NOMO-1 treated with DMSO at 0.1 percent for 48 hours (cell line): ENCODE results near the gene RPIA.

Source experiments
- DNase-seq: peaks from one replicate; lab custom pipeline; 2025; ENCODE audit not compliant: unreplicated experiment; lab: John Stamatoyannopoulos, UW

RPIA gene

DNA sequence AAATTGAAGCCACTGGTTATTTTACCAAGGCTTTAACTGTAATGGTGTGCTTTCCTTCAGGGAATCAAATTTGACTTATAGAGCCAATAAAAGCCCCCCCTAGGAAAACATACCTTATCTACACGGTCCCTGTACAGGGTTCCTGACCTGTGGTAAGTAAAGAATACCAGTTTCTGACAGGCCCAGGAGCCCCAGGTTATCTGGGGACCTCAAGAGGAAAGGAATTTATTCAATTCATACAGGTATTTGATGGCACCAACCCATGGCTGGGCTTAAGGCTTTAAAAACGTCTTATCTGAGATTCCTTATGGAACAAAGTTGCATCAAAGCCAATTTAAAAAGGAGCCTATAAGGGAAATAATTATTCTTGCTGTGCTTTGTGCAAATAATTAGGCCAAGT lies 7.0 kb upstream of the RPIA start:
- no peak for DNase-seq

DNA sequence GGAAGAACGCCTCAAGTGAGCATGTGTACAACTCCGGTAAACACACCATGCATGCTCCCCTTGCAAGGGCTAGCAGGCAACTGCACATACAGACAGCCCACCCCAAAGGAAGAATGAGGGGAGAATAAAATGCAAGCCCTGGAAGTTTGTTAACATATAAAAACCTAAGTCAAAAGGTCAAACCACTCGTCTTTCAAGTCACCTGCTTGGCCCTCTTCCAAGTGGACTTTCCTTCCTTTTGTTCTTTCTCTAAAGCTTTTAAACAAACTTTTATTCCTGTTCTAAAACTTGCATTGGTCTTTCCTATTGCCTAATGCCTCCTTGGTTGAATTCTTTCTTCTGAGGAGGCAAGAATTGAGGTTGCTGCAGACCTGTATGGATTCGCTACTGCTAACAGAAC lies 5.2 kb upstream of the RPIA start:
- DNase-seq, result no peak

- DNase-seq, result no peak
Observed at GRCh38 chr2:88687384-88687783, 4.1 kb upstream of the RPIA start.

DNA sequence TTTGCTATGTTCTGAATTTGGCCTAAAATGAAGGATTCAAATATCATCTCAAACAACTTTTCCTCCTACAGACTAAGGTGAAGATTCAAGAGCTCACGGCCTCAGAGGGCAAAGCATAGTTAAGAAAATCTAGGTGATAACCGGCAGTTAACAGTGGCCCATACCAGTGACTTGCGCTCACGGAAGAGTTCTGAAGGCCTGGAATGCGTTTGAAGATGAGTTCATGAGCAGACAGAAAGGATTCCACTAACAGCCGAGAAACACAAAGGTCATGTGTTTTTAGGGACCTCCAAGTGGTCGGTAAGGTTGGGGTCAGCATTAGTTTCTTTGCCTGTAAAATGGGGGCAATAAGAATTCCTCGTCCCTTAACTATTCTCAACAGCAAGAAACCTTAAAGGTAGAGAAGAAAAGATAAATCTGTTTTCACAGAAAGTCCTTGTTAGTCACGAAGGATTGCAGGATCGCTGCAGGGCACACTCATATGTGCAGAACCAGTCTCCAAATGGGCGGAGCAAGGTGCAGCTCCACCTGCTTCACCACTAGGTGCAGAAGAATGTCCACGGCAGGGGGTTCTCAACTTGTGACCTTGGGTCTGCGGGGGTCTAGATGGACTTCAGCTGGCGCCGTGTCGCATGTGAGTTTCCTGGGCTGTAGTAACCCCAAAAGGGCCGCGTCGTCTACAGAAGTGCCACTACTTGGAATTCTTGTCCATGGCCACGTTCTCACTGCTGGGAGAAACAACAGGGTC lies 708 bp upstream of the RPIA start:
- DNase-seq, result peak; percentile 32

DNA sequence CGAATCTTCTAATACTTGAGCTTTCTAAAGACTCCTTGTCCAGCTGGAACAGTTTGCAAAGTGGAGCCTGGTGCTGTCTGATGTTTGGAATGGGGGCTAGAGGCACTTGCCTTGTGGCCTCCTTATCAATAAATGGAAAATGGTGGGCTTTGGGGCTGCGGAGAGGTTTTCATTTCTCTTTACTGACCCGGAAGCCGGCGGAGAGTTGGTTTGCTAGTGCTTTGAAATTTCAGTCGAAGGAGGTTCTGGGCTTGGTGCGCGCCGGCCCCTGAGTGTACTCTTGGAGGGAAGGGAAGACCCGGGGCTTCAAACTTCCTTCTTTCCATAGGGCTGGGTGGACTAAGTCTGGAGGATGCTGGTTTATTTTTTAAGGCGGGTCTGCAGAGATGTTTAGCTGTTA lies 714 bp downstream of the RPIA start:
- peak; percentile 22 for DNase-seq

DNA sequence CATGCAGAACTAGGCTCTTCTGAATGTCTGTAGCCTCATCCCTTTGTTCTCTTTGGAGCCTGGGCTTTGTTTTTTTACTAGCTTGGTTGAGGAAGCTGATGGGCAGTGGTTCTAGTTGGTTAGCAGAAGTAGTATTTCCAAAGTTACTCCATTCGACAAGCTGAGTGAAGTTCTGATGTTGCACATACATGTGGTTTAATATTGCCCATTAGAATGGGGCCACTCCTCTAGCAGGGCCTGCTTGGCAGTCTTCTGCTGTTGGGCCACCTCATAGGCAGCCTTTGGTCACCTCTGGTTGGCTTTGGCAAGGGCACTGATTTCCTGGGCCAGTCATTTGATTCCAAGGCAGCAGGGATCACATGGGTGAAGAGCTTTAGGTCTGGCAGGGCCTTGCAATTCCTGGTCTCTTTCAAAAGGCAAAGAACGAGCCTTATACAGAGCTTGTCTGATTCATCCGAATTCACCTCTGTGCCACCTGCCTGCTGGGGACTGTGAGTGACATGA lies 2.5 kb downstream of the RPIA start:
- peak; percentile 32 for DNase-seq

DNA sequence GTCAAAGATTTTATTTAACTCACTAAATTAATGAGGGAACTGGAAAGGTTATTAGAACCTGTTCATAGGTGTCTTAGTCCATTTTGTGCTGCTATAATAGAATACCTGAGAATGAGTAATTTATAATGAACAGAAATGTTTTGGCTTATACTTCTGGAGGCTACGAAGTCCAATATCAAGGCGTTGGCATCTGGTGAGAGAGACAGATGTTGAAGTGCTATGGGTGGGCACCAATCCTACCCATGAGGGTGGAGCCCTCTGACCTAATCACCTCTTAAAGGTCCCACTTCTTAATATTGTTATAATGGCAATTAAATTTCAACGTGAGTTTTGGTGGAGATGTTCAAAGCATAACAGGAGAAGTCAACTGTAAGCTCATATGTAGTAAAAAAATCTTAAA lies 5.1 kb downstream of the RPIA start:
- no peak for DNase-seq

- no peak for DNase-seq
Observed at GRCh38 chr2:88697370-88698026, 6.0 kb downstream of the RPIA start.

GRCh38 chr2:88698027-88698413 lies 6.5 kb downstream of the RPIA start:
- peak; percentile 65 for DNase-seq

DNA sequence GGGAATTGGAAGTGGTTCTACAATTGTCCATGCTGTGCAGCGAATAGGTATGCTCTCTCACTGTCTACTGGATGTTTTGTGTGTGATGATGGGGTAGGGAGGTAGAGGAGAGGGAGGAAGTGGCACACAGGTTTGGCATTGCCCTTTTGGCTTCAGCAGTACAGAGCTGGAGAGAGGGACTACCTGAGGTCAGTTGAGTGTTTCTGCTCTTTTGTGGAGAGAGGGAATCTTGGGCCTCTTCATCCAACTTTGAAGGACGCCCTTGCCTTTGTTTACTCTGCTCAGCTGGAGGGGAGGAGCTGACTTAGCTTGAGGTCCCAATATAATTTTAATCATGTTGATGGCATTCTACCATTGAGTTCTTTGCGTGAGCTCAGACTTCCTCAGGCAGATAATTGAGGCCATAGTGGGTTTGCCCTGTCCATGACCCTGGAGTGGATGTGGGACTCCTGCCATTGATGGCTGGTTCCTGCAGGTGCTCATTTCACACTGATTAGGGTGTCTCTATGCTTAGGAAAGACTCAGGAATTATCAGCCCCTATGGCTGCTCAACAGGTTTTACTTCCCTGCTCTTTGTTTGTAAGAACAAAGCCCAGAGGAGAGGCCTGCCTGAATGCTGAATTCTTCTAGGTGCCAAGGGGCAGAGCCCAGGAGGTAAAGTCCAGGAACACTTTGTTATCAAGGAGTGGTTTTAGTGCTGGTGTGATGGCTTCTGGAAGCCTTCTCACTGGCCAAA lies 7.2 kb downstream of the RPIA start:
- no peak for DNase-seq

- no peak for DNase-seq
Observed at GRCh38 chr2:88707003-88707402, 15.5 kb downstream of the RPIA start.

DNA sequence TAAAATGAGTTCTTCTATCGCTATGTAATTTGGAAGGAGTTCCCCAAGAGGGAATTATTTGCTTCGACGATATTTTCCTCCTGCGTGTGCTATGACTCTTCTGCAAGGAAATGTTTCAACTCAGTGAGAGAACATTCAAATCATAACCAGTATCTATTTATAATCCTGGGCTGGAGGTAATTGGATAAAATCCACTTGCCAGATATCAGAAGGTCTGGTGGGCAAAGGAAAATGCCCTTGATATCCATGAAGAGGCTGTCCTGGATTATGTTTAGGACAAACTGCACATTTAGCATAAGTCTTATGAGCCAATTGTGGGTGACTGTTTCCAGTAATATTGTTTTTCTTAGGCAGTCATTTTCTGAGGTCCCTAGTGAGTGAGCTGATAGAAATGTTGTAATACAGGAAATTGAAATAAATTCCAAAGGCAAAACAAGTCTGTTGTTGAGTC lies 17.7 kb downstream of the RPIA start:
- no peak for DNase-seq

- no peak for DNase-seq
Observed at GRCh38 chr2:88711289-88711688, 19.8 kb downstream of the RPIA start.

GRCh38 chr2:88711897-88712296 lies 20.4 kb downstream of the RPIA start:
- no peak for DNase-seq

DNA sequence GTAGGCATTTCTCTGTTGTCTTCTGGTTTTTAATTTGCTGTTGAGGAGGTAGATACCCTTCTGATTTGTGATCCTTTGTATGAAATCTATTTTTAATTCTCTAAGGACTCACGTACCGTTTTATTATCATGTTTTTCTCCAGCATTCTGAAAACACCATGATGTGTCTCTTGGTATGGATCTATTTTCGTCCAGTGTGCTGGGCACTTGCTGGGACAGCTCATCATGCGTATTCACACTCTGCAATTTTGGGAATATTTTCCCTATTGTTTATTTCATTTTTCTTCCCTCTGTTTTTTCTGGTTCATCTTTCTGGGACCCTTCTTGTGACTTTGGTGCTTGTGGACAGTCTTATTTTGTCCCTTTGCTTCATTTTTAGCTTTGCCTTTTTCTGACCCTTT lies 21.9 kb downstream of the RPIA start:
- DNase-seq, result no peak

GRCh38 chr2:88714667-88715066 lies 23.2 kb downstream of the RPIA start:
- DNase-seq, result no peak

DNA sequence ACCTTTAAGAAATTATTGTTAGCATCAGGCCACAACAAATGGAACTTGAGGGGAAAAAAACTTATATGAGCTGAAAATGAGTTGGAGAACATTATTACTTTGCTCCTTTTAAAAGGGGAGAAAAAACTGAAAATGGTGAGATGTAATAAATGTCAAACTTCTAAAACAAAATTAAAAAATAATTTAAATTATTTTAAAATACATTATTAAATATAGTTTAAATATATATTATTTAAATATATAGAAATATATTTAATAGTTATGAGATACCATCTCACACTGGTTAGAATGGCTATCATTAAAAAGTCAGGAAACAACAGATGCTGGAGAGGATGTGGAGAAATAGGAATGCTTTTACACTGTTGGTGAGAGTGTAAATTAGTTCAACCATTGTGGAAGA lies 28.9 kb downstream of the RPIA start:
- DNase-seq, result no peak

DNA sequence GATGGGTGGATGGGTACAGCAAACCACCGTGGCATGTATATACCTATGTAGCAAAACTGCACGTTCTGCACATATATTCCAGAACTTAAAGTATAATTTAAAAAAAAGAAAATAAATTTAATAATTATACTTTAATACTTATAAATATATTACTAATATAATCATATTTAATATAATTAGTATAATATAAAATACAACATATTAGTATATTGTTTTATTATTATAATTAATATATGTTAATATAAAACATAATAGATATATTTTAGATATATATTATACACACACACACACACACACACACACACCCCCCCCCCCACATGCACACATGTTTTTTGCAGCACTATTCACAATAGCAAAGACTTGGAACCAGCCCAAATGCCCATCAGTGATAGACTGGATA lies 29.8 kb downstream of the RPIA start:
- DNase-seq, result no peak

GRCh38 chr2:88724643-88725332 lies 33.3 kb downstream of the RPIA start:
- DNase-seq, result no peak

DNA sequence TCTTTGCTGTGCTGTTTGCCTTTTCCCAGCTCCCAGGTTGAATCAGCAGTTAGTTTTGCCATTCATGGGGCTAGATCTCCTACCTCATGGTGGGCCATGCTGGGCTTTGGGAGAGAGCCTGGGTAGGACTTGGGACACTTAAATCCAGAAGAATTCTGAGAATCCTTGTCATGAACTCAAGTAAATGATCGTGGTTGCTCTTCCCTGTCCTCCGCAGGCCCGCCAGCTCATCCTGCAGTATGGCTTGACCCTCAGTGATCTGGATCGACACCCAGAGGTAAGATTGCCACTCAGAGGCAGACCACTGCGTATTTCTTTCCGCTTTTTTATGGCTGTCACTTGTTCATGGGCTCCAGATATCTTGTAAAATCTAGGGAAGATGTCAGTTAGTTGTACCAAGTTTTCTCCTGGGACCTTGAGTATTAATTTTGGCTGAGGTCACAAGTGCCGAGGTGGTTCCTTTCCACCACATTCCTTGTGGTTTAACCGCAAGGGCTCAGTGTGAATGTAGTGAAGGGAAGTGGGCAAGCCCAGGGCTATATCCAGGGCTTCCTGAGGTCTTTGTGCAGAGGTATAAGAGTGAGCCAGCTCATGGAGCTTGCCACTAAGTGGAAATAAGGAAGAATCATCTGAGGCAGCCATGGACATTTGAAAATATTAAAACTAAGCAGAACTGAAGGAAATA lies 37.7 kb downstream of the RPIA start:
- peak; percentile 22 for DNase-seq
